Activated naive CD8-positive, alpha-beta T cell treated with anti-CD3 and anti-CD28 coated beads for 36 hours (primary cell): ENCODE measurements around the gene DOCK11. TPM values are rescaled to one million over a fixed set of nuclear protein-coding genes. Genes with fewer than 3 reads are reported as not detected.

Experiments used
- DNase-seq: peaks from one replicate; pipeline ENCODE4 v3.0.0; 2021
- H3K27ac Mint-ChIP-seq: one replicate; pipeline ENCODE4 v1.8.0; 2022; ENCODE audit warnings: mild to moderate bottlenecking, moderate library complexity, mixed read lengths
- H3K27me3 Mint-ChIP-seq: one replicate; pipeline ENCODE4 v1.8.0; 2022; ENCODE audit warnings: mild to moderate bottlenecking, mixed read lengths
- H3K36me3 Mint-ChIP-seq: one replicate; pipeline ENCODE4 v1.8.0; 2021; ENCODE audit warnings: mild to moderate bottlenecking, mixed read lengths
- H3K4me1 Mint-ChIP-seq: one replicate; pipeline ENCODE4 v1.8.0; 2021; ENCODE audit warnings: mixed read lengths
- H3K4me3 Mint-ChIP-seq: one replicate; pipeline ENCODE4 v1.8.0; 2022; ENCODE audit warnings: mild to moderate bottlenecking, moderate library complexity, mixed read lengths
- H3K9me3 Mint-ChIP-seq: one replicate; pipeline ENCODE4 v1.8.0; 2022; ENCODE audit warnings: mixed read lengths
- total RNA-seq, 2 experiments: library from RNA; stranded (reverse); gene quantifications; one replicate each; pipeline ENCODE4 v1.2.3, GENCODE V29; 2021

The DOCK11 gene
- total RNA-seq, 2 experiments from 2014 or later, result 44.7 to 47.3 TPM

- peaks cover 54% of the 10 kb centered on the region for H3K36me3 Mint-ChIP-seq
- peaks cover 4% of the 10 kb centered on the region for H3K9me3 Mint-ChIP-seq
- no peaks in the 10 kb centered on the region for H3K27me3 Mint-ChIP-seq
- H3K27ac Mint-ChIP-seq, result no peak overlapping the region
- no peak for DNase-seq
- H3K4me1 Mint-ChIP-seq, result peaks cover 41% of the 10 kb centered on the region
- H3K4me3 Mint-ChIP-seq, result no peak overlapping the region
Measured at GRCh38 chrX:118513120-118513898, 17.7 kb downstream of the DOCK11 start.

- H3K27ac Mint-ChIP-seq, result peak overlapping the region; percentile 74
- H3K4me1 Mint-ChIP-seq, result peaks cover 60% of the 10 kb centered on the region
- peaks cover under 1% of the 10 kb centered on the region for H3K9me3 Mint-ChIP-seq
- DNase-seq, result no peak
- H3K36me3 Mint-ChIP-seq, result peaks cover 19% of the 10 kb centered on the region
- H3K4me3 Mint-ChIP-seq, result no peak overlapping the region
- H3K27me3 Mint-ChIP-seq, result no peaks in the 10 kb centered on the region
Measured at GRCh38 chrX:118519411-118520215, 24.0 kb downstream of the DOCK11 start.

- H3K36me3 Mint-ChIP-seq, result peaks cover 16% of the 10 kb centered on the region
- H3K4me1 Mint-ChIP-seq, result peaks cover 63% of the 10 kb centered on the region
- no peaks in the 10 kb centered on the region for H3K27me3 Mint-ChIP-seq
- H3K27ac Mint-ChIP-seq, result peak overlapping the region; percentile 74
- DNase-seq, result no peak
- H3K4me3 Mint-ChIP-seq, result no peak overlapping the region
- peaks cover 3% of the 10 kb centered on the region for H3K9me3 Mint-ChIP-seq
Measured at GRCh38 chrX:118520216-118521206, 24.9 kb downstream of the DOCK11 start.

GRCh38 chrX:118521435-118521834 lies 25.8 kb downstream of the DOCK11 start:
- peaks cover 3% of the 10 kb centered on the region for H3K9me3 Mint-ChIP-seq
- H3K4me1 Mint-ChIP-seq, result peaks cover 69% of the 10 kb centered on the region
- H3K27ac Mint-ChIP-seq, result no peak overlapping the region
- H3K36me3 Mint-ChIP-seq, result peaks cover 21% of the 10 kb centered on the region
- H3K4me3 Mint-ChIP-seq, result no peak overlapping the region
- no peak for DNase-seq
- H3K27me3 Mint-ChIP-seq, result no peaks in the 10 kb centered on the region

- Mint-ChIP-seq H3K4me3 (no peak overlapping the region), H3K27me3 (no peaks in the 10 kb centered on the region), H3K9me3 (peaks cover 3% of the 10 kb centered on the region), H3K27ac (peak overlapping the region; percentile 58), H3K36me3 (peaks cover 22% of the 10 kb centered on the region), H3K4me1 (peaks cover 77% of the 10 kb centered on the region)
- DNase-seq, result no peak
Measured at GRCh38 chrX:118522230-118522926, 26.8 kb downstream of the DOCK11 start.

GRCh38 chrX:118523920-118524319 lies 28.3 kb downstream of the DOCK11 start:
- peaks cover 74% of the 10 kb centered on the region for H3K4me1 Mint-ChIP-seq
- peaks cover 23% of the 10 kb centered on the region for H3K36me3 Mint-ChIP-seq
- no peaks in the 10 kb centered on the region for H3K27me3 Mint-ChIP-seq
- peak overlapping the region; percentile 52 for H3K4me3 Mint-ChIP-seq
- peaks cover 3% of the 10 kb centered on the region for H3K9me3 Mint-ChIP-seq
- peak overlapping the region; percentile 85 for H3K27ac Mint-ChIP-seq
- DNase-seq, result peak; percentile 22

GRCh38 chrX:118524344-118524743 lies 28.7 kb downstream of the DOCK11 start:
- H3K36me3 Mint-ChIP-seq, result peaks cover 26% of the 10 kb centered on the region
- H3K27ac Mint-ChIP-seq, result peak overlapping the region; percentile 85
- no peak for DNase-seq
- H3K4me3 Mint-ChIP-seq, result no peak overlapping the region
- no peaks in the 10 kb centered on the region for H3K27me3 Mint-ChIP-seq
- H3K4me1 Mint-ChIP-seq, result peaks cover 73% of the 10 kb centered on the region
- H3K9me3 Mint-ChIP-seq, result peaks cover 3% of the 10 kb centered on the region

- peaks cover 75% of the 10 kb centered on the region for H3K4me1 Mint-ChIP-seq
- peak overlapping the region; percentile 20 for H3K27ac Mint-ChIP-seq
- H3K27me3 Mint-ChIP-seq, result no peaks in the 10 kb centered on the region
- H3K9me3 Mint-ChIP-seq, result peaks cover 3% of the 10 kb centered on the region
- no peak for DNase-seq
- peaks cover 32% of the 10 kb centered on the region for H3K36me3 Mint-ChIP-seq
- H3K4me3 Mint-ChIP-seq, result no peak overlapping the region
Measured at GRCh38 chrX:118525174-118525730, 29.6 kb downstream of the DOCK11 start.

GRCh38 chrX:118526149-118526548 lies 30.5 kb downstream of the DOCK11 start:
- Mint-ChIP-seq H3K4me3 (peak overlapping the region; percentile 29), H3K9me3 (peaks cover 6% of the 10 kb centered on the region), H3K27ac (peak overlapping the region; percentile 89), H3K4me1 (peaks cover 75% of the 10 kb centered on the region), H3K36me3 (peaks cover 35% of the 10 kb centered on the region), H3K27me3 (no peaks in the 10 kb centered on the region)
- DNase-seq, result no peak

- H3K27ac Mint-ChIP-seq, result peak overlapping the region; percentile 98
- peak; percentile 50 for DNase-seq
- H3K9me3 Mint-ChIP-seq, result peaks cover 8% of the 10 kb centered on the region
- no peaks in the 10 kb centered on the region for H3K27me3 Mint-ChIP-seq
- peaks cover 42% of the 10 kb centered on the region for H3K36me3 Mint-ChIP-seq
- peaks cover 67% of the 10 kb centered on the region for H3K4me1 Mint-ChIP-seq
- H3K4me3 Mint-ChIP-seq, result peak overlapping the region; percentile 96
Measured at GRCh38 chrX:118528071-118528737, 32.6 kb downstream of the DOCK11 start.

- Mint-ChIP-seq H3K27ac (peak overlapping the region; percentile 98), H3K4me1 (peaks cover 67% of the 10 kb centered on the region), H3K9me3 (peaks cover 6% of the 10 kb centered on the region), H3K27me3 (no peaks in the 10 kb centered on the region), H3K36me3 (peaks cover 37% of the 10 kb centered on the region), H3K4me3 (peak overlapping the region; percentile 16)
- DNase-seq, result no peak
Measured at GRCh38 chrX:118530219-118530911, 34.8 kb downstream of the DOCK11 start.

- Mint-ChIP-seq H3K4me3 (no peak overlapping the region), H3K4me1 (peaks cover 68% of the 10 kb centered on the region), H3K36me3 (peaks cover 23% of the 10 kb centered on the region), H3K27ac (peak overlapping the region; percentile 93), H3K9me3 (peaks cover 6% of the 10 kb centered on the region), H3K27me3 (no peaks in the 10 kb centered on the region)
- no peak for DNase-seq
Measured at GRCh38 chrX:118534716-118535493, 39.3 kb downstream of the DOCK11 start.
